ENCODE data around the gene MCC.

The MCC gene

GRCh38 chr5:113367586-113367985, 120.7 kb downstream of the MCC start:
- ATAC-seq, result no peak
- TF ChIP-seq GLIS3 (CRISPR knock-in tag; IDR thresholded peaks at IDR 0.05), result 0 out of 2 replicates have a peak, but pooled peaks have one; percentile 22
- no peak for TF ChIP-seq ARNTL (CRISPR knock-in tag; IDR thresholded peaks at IDR 0.05; ENCODE audit: borderline replicate concordance, low read depth)
- no peak for TF ChIP-seq ZFP3 (CRISPR knock-in tag; IDR thresholded peaks at IDR 0.05)
- TF ChIP-seq CREB5 (CRISPR knock-in tag; IDR thresholded peaks at IDR 0.05; ENCODE audit: low read depth), result peak; percentile 15; the same call in 1 of the 2 replicates
- no peak for TF ChIP-seq ZFP30 (CRISPR knock-in tag; IDR thresholded peaks at IDR 0.05)
- no peak for TF ChIP-seq OSR1 (CRISPR knock-in tag; IDR thresholded peaks at IDR 0.05)
- no peak for TF ChIP-seq POU6F1 (CRISPR knock-in tag; IDR thresholded peaks at IDR 0.05; ENCODE audit: borderline replicate concordance, low read depth)
- TF ChIP-seq SNAI2 (CRISPR knock-in tag; IDR thresholded peaks at IDR 0.05), result 0 out of 2 replicates have a peak, but pooled peaks have one; percentile 20
- TF ChIP-seq ZNF8 (CRISPR knock-in tag; IDR thresholded peaks at IDR 0.05), result no peak
- TF ChIP-seq RARB (CRISPR knock-in tag; IDR thresholded peaks at IDR 0.05), result no peak
- no peak for TF ChIP-seq ZC3H10 (CRISPR knock-in tag; IDR thresholded peaks at IDR 0.05)
- TF ChIP-seq ISL1 (CRISPR knock-in tag; IDR thresholded peaks at IDR 0.05), result peak; percentile 66
- TF ChIP-seq ZNF70 (CRISPR knock-in tag; IDR thresholded peaks at IDR 0.05), result no peak
- TF ChIP-seq TSHZ2 (CRISPR knock-in tag; IDR thresholded peaks at IDR 0.05), result peak; percentile 49; the same call in 1 of the 2 replicates
- peak; percentile 33; the same call in 1 of the 2 replicates for TF ChIP-seq TCF4 (CRISPR knock-in tag; IDR thresholded peaks at IDR 0.05; ENCODE audit: borderline replicate concordance)

GRCh38 chr5:113364466-113364865, 123.8 kb downstream of the MCC start:
- TF ChIP-seq PATZ1 (CRISPR knock-in tag; IDR thresholded peaks at IDR 0.05; ENCODE audit: borderline replicate concordance), result no peak
- TF ChIP-seq ZC3H10 (CRISPR knock-in tag; IDR thresholded peaks at IDR 0.05), result no peak
- TF ChIP-seq GLIS3 (CRISPR knock-in tag; IDR thresholded peaks at IDR 0.05), result no peak
- no peak for ATAC-seq

- ATAC-seq, result no peak
- TF ChIP-seq ESRRG (CRISPR knock-in tag; IDR thresholded peaks at IDR 0.05) (no peak), ZC3H10 (CRISPR knock-in tag; IDR thresholded peaks at IDR 0.05) (no peak), TOX (CRISPR knock-in tag; IDR thresholded peaks at IDR 0.05; ENCODE audit: borderline replicate concordance) (no peak), SNAI2 (CRISPR knock-in tag; IDR thresholded peaks at IDR 0.05) (no peak), GLIS3 (CRISPR knock-in tag; IDR thresholded peaks at IDR 0.05) (no peak), ZNF565 (CRISPR knock-in tag; conservative IDR thresholded peaks at IDR 0.05; ENCODE audit: low read depth) (no peak), CSRNP3 (CRISPR knock-in tag; IDR thresholded peaks at IDR 0.05) (no peak), TSHZ2 (CRISPR knock-in tag; IDR thresholded peaks at IDR 0.05) (no peak), BACH2 (CRISPR knock-in tag; IDR thresholded peaks at IDR 0.05; ENCODE audit: borderline replicate concordance) (no peak), ZFP3 (CRISPR knock-in tag; IDR thresholded peaks at IDR 0.05) (no peak), ZNF8 (CRISPR knock-in tag; IDR thresholded peaks at IDR 0.05) (no peak)
These were observed 126.6 kb downstream of the MCC start for GRCh38 chr5:113361701-113362100.
